ENCODE measurements around the gene RGMB. TPM values are rescaled to one million over a fixed set of nuclear protein-coding genes. Genes with fewer than 3 reads are reported as not detected.

The RGMB gene
- polyA plus RNA-seq, 1 donor from 2014 or later, result 58.4 TPM

GRCh38 chr5:98794001-98794400 is 20.5 kb downstream of the RGMB start:
- H3F3A ChIP-seq (ENCODE audit: insufficient read depth, low read length, poor library complexity, severe bottlenecking), result no peaks in the 10 kb centered on the region
- no peaks in the 10 kb centered on the region for H4K20me1 ChIP-seq (ENCODE audit: insufficient read depth)
- H3K9me2 ChIP-seq (ENCODE audit: insufficient read depth, low read length), result no peaks in the 10 kb centered on the region
- peaks cover 34% of the 10 kb centered on the region for H3K79me2 ChIP-seq (replicated peaks; ENCODE audit: insufficient read depth, low read length)
- TF ChIP-seq, protein P1, sequence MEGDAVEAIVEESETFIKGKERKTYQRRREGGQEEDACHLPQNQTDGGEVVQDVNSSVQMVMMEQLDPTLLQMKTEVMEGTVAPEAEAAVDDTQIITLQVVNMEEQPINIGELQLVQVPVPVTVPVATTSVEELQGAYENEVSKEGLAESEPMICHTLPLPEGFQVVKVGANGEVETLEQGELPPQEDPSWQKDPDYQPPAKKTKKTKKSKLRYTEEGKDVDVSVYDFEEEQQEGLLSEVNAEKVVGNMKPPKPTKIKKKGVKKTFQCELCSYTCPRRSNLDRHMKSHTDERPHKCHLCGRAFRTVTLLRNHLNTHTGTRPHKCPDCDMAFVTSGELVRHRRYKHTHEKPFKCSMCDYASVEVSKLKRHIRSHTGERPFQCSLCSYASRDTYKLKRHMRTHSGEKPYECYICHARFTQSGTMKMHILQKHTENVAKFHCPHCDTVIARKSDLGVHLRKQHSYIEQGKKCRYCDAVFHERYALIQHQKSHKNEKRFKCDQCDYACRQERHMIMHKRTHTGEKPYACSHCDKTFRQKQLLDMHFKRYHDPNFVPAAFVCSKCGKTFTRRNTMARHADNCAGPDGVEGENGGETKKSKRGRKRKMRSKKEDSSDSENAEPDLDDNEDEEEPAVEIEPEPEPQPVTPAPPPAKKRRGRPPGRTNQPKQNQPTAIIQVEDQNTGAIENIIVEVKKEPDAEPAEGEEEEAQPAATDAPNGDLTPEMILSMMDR (IDR thresholded peaks at IDR 0.05; ENCODE audit: poor library complexity, severe bottlenecking), result no peak
- TF ChIP-seq RAD21 (conservative IDR thresholded peaks at IDR 0.05) (no peak), SMC3 (conservative IDR thresholded peaks at IDR 0.05; ENCODE audit: poor library complexity) (no peak), MXI1 (conservative IDR thresholded peaks at IDR 0.05; ENCODE audit: poor library complexity, severe bottlenecking) (no peak), POLR2AphosphoS5 (IDR thresholded peaks at IDR 0.05) (no peak), EZH2 (IDR thresholded peaks at IDR 0.05; ENCODE audit: borderline replicate concordance, insufficient read depth, low read length, poor library complexity, severe bottlenecking) (no peak), EP300 (conservative IDR thresholded peaks at IDR 0.05; ENCODE audit: poor library complexity, severe bottlenecking) (no peak), TAF1 (IDR thresholded peaks at IDR 0.05; ENCODE audit: low read depth) (no peak)
- TF ChIP-seq, protein P2, sequence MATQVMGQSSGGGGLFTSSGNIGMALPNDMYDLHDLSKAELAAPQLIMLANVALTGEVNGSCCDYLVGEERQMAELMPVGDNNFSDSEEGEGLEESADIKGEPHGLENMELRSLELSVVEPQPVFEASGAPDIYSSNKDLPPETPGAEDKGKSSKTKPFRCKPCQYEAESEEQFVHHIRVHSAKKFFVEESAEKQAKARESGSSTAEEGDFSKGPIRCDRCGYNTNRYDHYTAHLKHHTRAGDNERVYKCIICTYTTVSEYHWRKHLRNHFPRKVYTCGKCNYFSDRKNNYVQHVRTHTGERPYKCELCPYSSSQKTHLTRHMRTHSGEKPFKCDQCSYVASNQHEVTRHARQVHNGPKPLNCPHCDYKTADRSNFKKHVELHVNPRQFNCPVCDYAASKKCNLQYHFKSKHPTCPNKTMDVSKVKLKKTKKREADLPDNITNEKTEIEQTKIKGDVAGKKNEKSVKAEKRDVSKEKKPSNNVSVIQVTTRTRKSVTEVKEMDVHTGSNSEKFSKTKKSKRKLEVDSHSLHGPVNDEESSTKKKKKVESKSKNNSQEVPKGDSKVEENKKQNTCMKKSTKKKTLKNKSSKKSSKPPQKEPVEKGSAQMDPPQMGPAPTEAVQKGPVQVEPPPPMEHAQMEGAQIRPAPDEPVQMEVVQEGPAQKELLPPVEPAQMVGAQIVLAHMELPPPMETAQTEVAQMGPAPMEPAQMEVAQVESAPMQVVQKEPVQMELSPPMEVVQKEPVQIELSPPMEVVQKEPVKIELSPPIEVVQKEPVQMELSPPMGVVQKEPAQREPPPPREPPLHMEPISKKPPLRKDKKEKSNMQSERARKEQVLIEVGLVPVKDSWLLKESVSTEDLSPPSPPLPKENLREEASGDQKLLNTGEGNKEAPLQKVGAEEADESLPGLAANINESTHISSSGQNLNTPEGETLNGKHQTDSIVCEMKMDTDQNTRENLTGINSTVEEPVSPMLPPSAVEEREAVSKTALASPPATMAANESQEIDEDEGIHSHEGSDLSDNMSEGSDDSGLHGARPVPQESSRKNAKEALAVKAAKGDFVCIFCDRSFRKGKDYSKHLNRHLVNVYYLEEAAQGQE (IDR thresholded peaks at IDR 0.05; ENCODE audit: borderline replicate concordance), result no peak
- no peaks in the 10 kb centered on the region for H3K27me3 ChIP-seq (ENCODE audit: insufficient read depth, low read depth, low read length)
- no peak overlapping the region for H3K4me3 ChIP-seq (ENCODE audit: low read length)
- no peaks in the 10 kb centered on the region for H3K9me3 ChIP-seq (ENCODE audit: low read length)
- no peak overlapping the region for H3K27ac ChIP-seq (ENCODE audit: low read length)
- H3K36me3 ChIP-seq (ENCODE audit: insufficient read depth, low read length), result peaks cover 10% of the 10 kb centered on the region
- H3K4me2 ChIP-seq (ENCODE audit: low read length), result no peak overlapping the region
- no peak overlapping the region for H2AFZ ChIP-seq (ENCODE audit: low read depth, low read length)
- H3K9ac ChIP-seq (ENCODE audit: low read length), result no peak overlapping the region

GRCh38 chr5:98794414-98795080 is 21.1 kb downstream of the RGMB start:
- no peak overlapping the region for H3K9ac ChIP-seq (ENCODE audit: low read length)
- no peaks in the 10 kb centered on the region for H4K20me1 ChIP-seq (ENCODE audit: insufficient read depth)
- no peak overlapping the region for H3K4me2 ChIP-seq (ENCODE audit: low read length)
- no peak overlapping the region for H2AFZ ChIP-seq (ENCODE audit: low read depth, low read length)
- H3K9me2 ChIP-seq (ENCODE audit: insufficient read depth, low read length), result no peaks in the 10 kb centered on the region
- no peak for TF ChIP-seq MXI1 (conservative IDR thresholded peaks at IDR 0.05; ENCODE audit: poor library complexity, severe bottlenecking)
- no peak for TF ChIP-seq POLR2AphosphoS5 (IDR thresholded peaks at IDR 0.05)
- TF ChIP-seq, protein P2 (IDR thresholded peaks at IDR 0.05; ENCODE audit: borderline replicate concordance), result no peak
- TF ChIP-seq TAF1 (IDR thresholded peaks at IDR 0.05; ENCODE audit: low read depth), result no peak
- no peak for TF ChIP-seq SMC3 (conservative IDR thresholded peaks at IDR 0.05; ENCODE audit: poor library complexity)
- TF ChIP-seq RAD21 (conservative IDR thresholded peaks at IDR 0.05), result no peak
- H3K27me3 ChIP-seq (ENCODE audit: insufficient read depth, low read depth, low read length), result no peaks in the 10 kb centered on the region
- H3F3A ChIP-seq (ENCODE audit: insufficient read depth, low read length, poor library complexity, severe bottlenecking), result no peaks in the 10 kb centered on the region
- peaks cover 10% of the 10 kb centered on the region for H3K36me3 ChIP-seq (ENCODE audit: insufficient read depth, low read length)
- H3K27ac ChIP-seq (ENCODE audit: low read length), result no peak overlapping the region
- peaks cover 30% of the 10 kb centered on the region for H3K79me2 ChIP-seq (replicated peaks; ENCODE audit: insufficient read depth, low read length)
- no peaks in the 10 kb centered on the region for H3K9me3 ChIP-seq (ENCODE audit: low read length)
- no peak overlapping the region for H3K4me3 ChIP-seq (ENCODE audit: low read length)
